Progenitor cell of endocrine pancreas (in vitro differentiated cells): ENCODE results near the gene ZNF784. TPM values are rescaled to one million over a fixed set of nuclear protein-coding genes. Genes with fewer than 3 reads are reported as not detected.

Source experiments
- DNase-seq: peaks from one replicate; pipeline ENCODE4 v3.0.0; 2021; ENCODE audit warnings: low spot score; ENCODE audit not compliant: unreplicated experiment
- H3K27ac Mint-ChIP-seq: 2 replicates; pipeline ENCODE4 v1.8.0; 2021; ENCODE audit warnings: mild to moderate bottlenecking, moderate library complexity, mixed read lengths
- H3K27me3 Mint-ChIP-seq: 2 replicates; pipeline ENCODE4 v1.8.0; 2021; ENCODE audit warnings: mixed read lengths
- H3K36me3 Mint-ChIP-seq: 2 replicates; pipeline ENCODE4 v1.8.0; 2022; ENCODE audit warnings: mixed read lengths; ENCODE audit not compliant: insufficient read depth
- H3K4me1 Mint-ChIP-seq: 2 replicates; pipeline ENCODE4 v1.8.0; 2021; ENCODE audit warnings: low read depth, mixed read lengths
- H3K4me3 Mint-ChIP-seq: 2 replicates; pipeline ENCODE4 v1.8.0; 2021; ENCODE audit warnings: low read depth, mild to moderate bottlenecking, moderate library complexity, mixed read lengths
- H3K9me3 Mint-ChIP-seq: 2 replicates; pipeline ENCODE4 v1.8.0; 2021; ENCODE audit warnings: low read depth, mixed read lengths
- total RNA-seq: library from RNA; stranded (reverse); gene quantifications from 2 replicates; pipeline ENCODE4 v1.2.1, GENCODE V29; 2021
- TF ChIP-seq, protein P1 (sequence below): fragments of 200-600 bp; sonication (generic); IDR thresholded peaks from one replicate; pipeline ENCODE4 v1.5.0; 2021; ENCODE audit warnings: antibody characterized with exemption, mild to moderate bottlenecking; ENCODE audit not compliant: unreplicated experiment

The ZNF784 gene
- total RNA-seq, 1 donor from 2014 or later = 15.3 TPM

DNA sequence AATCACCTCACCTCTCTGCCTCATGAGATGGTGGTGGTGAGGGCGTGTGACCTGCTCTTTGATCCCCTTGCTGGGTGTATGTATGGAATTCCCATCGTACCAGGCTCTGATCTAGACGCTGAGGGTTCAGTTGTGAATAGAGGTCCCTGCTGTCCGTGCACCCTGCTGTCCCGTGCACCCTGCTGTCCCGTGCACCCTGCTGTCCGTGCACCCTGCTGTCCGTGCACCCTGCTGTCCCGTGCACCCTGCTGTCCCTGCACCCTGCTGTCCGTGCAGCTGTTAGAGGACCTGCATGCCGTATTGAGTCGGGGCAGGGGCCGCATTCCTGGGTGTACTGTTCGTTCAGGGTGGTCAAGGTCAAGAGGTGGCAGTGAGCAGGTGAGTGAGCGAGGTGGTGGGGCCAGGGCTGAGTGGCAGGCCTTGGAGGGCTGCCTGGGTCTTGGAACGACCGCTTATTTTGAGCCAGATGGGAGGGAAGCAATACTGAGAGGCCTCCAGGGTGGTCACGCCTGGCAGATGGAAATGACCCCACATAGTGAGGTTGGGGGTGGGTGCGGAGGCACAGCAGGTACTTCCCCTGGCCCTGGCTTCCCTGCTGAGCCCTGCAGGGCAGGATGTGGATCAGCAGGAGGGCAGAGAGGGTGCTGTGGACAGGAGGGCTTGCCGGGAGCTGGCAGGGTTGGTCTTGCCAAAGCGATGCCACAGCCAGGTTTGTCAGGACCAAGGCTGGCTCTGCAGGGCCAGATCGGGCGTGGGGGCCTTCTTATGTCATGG, 46.1 kb upstream of the ZNF784 start:
- Mint-ChIP-seq H3K4me1 (peaks cover 9% of the 10 kb centered on the region), H3K4me3 (no peak overlapping the region), H3K27ac (no peak overlapping the region), H3K27me3 (no peaks in the 10 kb centered on the region), H3K36me3 (peaks cover 14% of the 10 kb centered on the region), H3K9me3 (no peaks in the 10 kb centered on the region)
- TF ChIP-seq, protein P1, sequence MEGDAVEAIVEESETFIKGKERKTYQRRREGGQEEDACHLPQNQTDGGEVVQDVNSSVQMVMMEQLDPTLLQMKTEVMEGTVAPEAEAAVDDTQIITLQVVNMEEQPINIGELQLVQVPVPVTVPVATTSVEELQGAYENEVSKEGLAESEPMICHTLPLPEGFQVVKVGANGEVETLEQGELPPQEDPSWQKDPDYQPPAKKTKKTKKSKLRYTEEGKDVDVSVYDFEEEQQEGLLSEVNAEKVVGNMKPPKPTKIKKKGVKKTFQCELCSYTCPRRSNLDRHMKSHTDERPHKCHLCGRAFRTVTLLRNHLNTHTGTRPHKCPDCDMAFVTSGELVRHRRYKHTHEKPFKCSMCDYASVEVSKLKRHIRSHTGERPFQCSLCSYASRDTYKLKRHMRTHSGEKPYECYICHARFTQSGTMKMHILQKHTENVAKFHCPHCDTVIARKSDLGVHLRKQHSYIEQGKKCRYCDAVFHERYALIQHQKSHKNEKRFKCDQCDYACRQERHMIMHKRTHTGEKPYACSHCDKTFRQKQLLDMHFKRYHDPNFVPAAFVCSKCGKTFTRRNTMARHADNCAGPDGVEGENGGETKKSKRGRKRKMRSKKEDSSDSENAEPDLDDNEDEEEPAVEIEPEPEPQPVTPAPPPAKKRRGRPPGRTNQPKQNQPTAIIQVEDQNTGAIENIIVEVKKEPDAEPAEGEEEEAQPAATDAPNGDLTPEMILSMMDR = no peak
- DNase-seq = no peak

DNA sequence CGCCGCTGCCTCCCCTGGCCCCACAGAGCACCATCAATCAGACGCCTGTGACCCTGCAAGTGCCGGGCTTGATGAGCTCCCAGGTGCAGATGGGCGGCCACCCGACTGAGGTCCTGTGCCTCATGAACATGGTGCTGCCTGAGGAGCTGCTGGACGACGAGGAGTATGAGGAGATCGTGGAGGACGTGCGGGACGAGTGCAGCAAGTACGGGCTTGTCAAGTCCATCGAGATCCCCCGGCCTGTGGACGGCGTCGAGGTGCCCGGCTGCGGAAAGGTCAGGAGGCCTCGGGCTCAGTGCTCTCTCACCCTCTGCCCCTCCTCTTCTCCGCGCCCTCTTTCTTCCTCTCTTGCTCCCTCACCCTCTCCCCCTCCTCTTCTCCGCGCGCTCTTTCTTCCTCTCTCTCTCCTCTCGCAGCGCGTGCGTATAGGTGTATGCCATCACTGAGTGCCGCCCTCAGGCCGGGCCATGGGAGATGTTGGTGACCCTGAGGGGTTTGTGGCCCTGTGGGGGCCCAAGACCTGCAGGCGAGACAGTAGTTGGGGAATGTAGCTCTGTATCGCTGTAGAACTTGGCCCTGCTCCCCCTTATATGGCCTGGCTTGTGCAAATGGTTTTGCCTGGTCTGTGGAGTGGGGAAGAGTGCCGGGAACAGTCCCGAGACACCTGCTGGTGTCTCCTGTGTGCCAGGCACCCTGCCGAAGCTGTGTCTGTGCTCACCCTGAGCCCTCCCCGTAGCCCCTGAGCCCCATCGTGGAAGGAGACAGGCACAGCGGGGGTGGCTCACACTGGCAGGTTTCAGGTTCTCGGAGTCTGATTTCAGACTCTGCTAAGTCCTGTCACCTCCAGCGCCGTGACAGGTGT, 45.3 kb upstream of the ZNF784 start:
- Mint-ChIP-seq H3K4me1 (peaks cover 9% of the 10 kb centered on the region), H3K36me3 (peaks cover 14% of the 10 kb centered on the region), H3K27me3 (no peaks in the 10 kb centered on the region), H3K9me3 (no peaks in the 10 kb centered on the region), H3K27ac (peak overlapping the region; percentile 10), H3K4me3 (no peak overlapping the region)
- TF ChIP-seq, protein P1 = no peak
- DNase-seq = no peak

DNA sequence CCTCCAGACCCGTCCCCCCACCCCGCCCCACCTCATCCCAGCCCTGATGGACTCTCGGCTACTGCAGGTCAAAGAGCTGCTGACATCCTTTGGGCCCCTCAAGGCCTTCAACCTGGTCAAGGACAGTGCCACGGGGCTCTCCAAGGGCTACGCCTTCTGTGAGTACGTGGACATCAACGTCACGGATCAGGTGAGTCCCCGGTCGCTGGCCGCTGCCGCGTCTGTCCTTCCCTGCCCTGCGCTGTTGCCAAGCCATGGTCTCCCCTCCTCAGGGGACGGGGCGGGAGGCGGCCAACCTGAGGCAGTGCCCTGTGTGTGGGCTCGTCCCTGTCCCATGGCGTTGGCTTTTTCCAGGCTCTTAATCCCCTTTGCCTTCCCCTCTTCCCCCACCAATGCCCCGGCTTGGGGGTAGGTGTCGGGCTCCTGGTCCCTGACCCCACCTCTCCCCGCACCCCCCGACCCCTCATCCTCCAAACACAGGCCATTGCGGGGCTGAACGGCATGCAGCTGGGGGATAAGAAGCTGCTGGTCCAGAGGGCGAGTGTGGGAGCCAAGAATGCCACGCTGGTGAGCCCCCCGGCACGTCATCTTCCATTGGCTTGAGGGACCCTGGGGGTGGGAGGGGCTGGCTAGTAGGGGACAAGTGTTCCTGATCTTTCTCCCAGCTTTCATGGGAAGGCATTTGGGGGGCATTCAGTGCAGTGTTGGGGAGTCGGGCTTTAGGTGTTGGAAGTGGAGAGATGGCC, 44.4 kb upstream of the ZNF784 start:
- no peak for DNase-seq
- H3K9me3 Mint-ChIP-seq = no peaks in the 10 kb centered on the region
- H3K27me3 Mint-ChIP-seq = no peaks in the 10 kb centered on the region
- H3K4me3 Mint-ChIP-seq = no peak overlapping the region
- H3K36me3 Mint-ChIP-seq = peaks cover 13% of the 10 kb centered on the region
- TF ChIP-seq, protein P1 = no peak
- no peak overlapping the region for H3K27ac Mint-ChIP-seq
- peaks cover 5% of the 10 kb centered on the region for H3K4me1 Mint-ChIP-seq

DNA sequence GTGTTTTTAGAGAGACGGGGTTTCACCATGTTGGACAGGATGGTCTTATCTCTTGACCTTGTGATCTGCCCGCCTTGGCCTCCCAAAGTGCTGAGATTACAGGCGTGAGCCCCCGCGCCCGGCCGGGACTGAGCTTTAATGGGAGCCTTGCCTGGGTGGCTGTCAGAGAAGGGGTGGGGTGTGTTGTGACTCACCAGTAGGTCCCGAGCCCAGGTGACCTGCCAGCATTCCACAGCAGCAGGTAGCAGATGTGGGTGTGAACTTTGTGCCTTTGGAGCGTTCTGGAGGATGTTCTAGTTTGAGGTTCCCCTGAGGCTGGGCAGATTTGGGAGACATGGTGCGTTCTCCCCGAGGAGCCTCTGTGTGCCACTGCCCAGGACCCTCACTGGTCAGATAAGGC, 43.6 kb upstream of the ZNF784 start:
- Mint-ChIP-seq H3K36me3 (peaks cover 14% of the 10 kb centered on the region), H3K4me3 (no peak overlapping the region), H3K4me1 (peaks cover 3% of the 10 kb centered on the region), H3K27ac (peak overlapping the region; percentile 56), H3K27me3 (no peaks in the 10 kb centered on the region), H3K9me3 (no peaks in the 10 kb centered on the region)
- TF ChIP-seq, protein P1 = no peak
- DNase-seq = no peak

DNA sequence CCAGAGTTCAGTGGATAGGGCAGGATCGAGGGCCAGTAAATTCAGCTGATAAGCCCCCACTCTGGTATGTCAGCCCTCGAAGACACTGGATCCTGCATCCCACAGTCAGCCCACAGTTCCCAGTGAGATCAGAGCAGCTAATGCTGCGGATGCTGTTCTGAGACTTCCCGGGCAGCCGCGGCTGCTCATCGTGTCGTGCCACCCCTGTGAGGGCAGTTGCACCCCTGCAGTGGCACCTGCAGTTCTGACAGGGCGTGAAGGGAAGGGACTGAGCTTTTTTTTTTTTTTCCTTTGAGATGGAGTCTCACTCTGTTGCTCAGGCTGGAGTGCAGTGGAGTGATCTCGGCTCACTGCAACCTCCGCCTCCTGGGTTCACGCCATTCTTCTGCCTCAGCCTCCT, 43.1 kb upstream of the ZNF784 start:
- Mint-ChIP-seq H3K4me3 (no peak overlapping the region), H3K4me1 (peaks cover 3% of the 10 kb centered on the region), H3K9me3 (no peaks in the 10 kb centered on the region), H3K36me3 (peaks cover 18% of the 10 kb centered on the region), H3K27me3 (no peaks in the 10 kb centered on the region), H3K27ac (peak overlapping the region; percentile 56)
- TF ChIP-seq, protein P1 = no peak
- DNase-seq = no peak
